22Rv1 (cell line): Measurements from ENCODE around the gene VPS13D.

ENCODE experiments used
- ZFX ChIP-seq: fragments of 450-650 bp; IDR thresholded peaks from 2 replicates; pipeline ENCODE4 v1.6.1; 2017; ENCODE audit warnings: antibody characterized with exemption, borderline replicate concordance
- TF ChIP-seq, protein P1 (sequence below): fragments of 450-650 bp; IDR thresholded peaks from 2 replicates; pipeline ENCODE4 v1.5.1; 2017; ENCODE audit warnings: mild to moderate bottlenecking

- TF ChIP-seq, protein P1, sequence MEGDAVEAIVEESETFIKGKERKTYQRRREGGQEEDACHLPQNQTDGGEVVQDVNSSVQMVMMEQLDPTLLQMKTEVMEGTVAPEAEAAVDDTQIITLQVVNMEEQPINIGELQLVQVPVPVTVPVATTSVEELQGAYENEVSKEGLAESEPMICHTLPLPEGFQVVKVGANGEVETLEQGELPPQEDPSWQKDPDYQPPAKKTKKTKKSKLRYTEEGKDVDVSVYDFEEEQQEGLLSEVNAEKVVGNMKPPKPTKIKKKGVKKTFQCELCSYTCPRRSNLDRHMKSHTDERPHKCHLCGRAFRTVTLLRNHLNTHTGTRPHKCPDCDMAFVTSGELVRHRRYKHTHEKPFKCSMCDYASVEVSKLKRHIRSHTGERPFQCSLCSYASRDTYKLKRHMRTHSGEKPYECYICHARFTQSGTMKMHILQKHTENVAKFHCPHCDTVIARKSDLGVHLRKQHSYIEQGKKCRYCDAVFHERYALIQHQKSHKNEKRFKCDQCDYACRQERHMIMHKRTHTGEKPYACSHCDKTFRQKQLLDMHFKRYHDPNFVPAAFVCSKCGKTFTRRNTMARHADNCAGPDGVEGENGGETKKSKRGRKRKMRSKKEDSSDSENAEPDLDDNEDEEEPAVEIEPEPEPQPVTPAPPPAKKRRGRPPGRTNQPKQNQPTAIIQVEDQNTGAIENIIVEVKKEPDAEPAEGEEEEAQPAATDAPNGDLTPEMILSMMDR = no peak
- TF ChIP-seq ZFX = no peak
These were observed 234.8 kb downstream of the VPS13D start for GRCh38 chr1:12464598-12465056.
